GM12891 (cell line): ENCODE measurements around the gene MACROH2A1.

Experiments
- DNase-seq: peaks from one replicate; pipeline ENCODE4 v3.0.0; 2011; ENCODE audit warnings: low spot score; ENCODE audit not compliant: insufficient read length
- FAIRE-seq: peaks from 2 replicates; lab custom pipeline; 2011; peaks lifted over from hg19 to GRCh38; lab: Jason Lieb, UNC
- PAX5 ChIP-seq: IDR thresholded peaks from 2 replicates; pipeline ENCODE4 v1.6.1; 2011; ENCODE audit warnings: low read length, moderate library complexity, mild to moderate bottlenecking; ENCODE audit not compliant: insufficient read depth, severe bottlenecking
- POLR2A ChIP-seq: IDR thresholded peaks from 2 replicates; pipeline ENCODE4 v1.6.1; 2011; ENCODE audit warnings: low read depth, low read length, control low read depth
- POLR2AphosphoS5 ChIP-seq: IDR thresholded peaks from 2 replicates; pipeline ENCODE4 v1.6.1; 2011; ENCODE audit warnings: low read depth, low read length, control low read depth
- POU2F2 ChIP-seq: IDR thresholded peaks from 2 replicates; pipeline ENCODE4 v1.6.1; 2011; ENCODE audit warnings: low read depth, mild to moderate bottlenecking, control low read depth, low read length, moderate library complexity
- SPI1 ChIP-seq: IDR thresholded peaks from 2 replicates; pipeline ENCODE4 v1.6.1; 2011; ENCODE audit warnings: low read depth, low read length, control low read depth
- TAF1 ChIP-seq: IDR thresholded peaks from 2 replicates; pipeline ENCODE4 v1.6.1; 2011; ENCODE audit warnings: low read depth, low read length, control low read depth

The MACROH2A1 gene

DNA sequence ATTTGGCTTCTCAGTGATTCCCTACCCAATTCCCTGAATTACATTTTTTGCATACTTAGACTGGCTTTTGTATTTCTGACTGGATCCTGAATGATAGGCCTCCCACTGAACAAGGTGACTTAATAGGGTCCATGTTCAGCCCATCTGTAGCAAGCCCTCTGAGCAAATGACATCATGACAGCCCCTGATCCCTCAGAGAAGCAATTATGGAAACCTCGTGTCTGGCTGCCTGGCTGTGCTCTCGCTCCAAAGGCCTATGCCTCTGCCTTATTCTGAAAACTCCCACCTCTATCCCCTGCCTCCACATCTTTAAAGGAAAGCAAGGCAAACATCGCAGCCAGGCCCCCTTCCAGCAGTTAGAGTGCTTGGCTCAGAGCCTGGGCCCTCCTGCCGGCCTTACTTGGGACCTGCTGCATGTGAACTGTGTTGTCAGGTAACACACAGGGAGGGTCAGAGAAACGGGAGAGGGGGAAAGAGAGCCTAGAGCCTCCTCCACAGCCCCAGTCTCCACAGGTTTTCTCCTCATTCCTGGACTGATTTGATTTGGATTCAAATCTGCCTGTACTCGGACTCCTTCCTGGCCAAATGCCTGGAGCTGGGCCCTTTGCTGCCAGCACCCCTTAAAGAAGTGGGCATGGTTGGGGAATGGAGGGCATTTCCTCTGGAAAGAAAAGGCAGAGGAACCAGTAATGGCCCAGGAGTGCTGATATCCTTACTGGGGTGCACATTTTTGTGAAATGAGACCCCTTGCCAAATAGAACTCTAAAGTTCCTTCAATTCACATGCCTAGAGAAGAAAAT is 44.3 kb upstream of the MACROH2A1 start:
- no peak for FAIRE-seq
- DNase-seq, result no peak
- no peak for TF ChIP-seq PAX5
- TF ChIP-seq POLR2AphosphoS5, result no peak

- FAIRE-seq (no peak), DNase-seq (no peak)
- TF ChIP-seq SPI1 (no peak), TAF1 (no peak), POU2F2 (no peak), POLR2A (no peak), PAX5 (no peak), POLR2AphosphoS5 (no peak)
Measured at GRCh38 chr5:135442431-135443160, 43.6 kb upstream of the MACROH2A1 start.

DNA sequence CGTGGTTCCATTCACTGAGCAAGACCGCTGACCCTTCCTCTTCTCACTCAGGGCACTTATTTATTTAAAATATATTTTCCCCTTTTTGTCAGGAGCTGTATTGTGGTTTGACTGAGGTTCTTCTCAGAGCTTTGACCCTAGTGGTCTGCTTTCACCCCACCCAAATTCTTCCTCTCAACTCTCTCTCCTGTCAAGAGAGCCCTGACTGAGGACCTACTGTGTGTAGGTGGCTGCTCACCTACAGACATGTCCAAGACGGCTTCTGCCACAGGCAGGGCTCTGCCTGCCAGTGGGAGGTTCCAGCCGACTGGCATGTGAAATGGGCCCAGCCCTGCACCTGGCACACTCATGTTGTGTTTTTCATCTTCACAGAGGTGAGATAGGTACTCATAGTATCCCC is 42.9 kb upstream of the MACROH2A1 start:
- TF ChIP-seq POLR2AphosphoS5, result no peak
- TF ChIP-seq TAF1, result no peak
- DNase-seq, result no peak
- no peak for FAIRE-seq

DNA sequence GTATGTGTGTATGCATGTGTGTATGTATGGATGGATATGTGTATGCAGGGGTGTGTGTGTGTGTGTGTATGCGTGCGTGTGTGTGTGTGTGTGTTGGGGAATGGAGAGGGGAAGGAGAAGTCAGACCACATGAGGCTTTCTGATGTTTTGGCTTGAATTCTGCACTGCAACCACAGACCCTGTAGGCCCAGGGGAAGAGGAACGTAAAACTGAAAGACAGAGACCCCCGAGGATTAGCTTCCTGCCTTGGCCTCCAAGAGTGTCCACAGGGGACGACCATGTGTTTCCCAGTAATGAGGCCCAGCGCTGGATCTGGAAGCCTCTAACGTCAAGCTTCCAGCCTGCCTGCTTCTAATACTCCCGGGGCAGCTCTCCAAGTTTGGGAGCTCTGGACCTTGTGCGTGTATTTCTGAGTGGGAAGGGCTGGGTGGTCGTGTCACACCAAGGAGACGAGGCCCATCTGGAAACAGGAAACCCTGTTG is 42.4 kb upstream of the MACROH2A1 start:
- no peak for TF ChIP-seq POU2F2
- no peak for TF ChIP-seq PAX5
- no peak for TF ChIP-seq POLR2A
- no peak for TF ChIP-seq POLR2AphosphoS5
- TF ChIP-seq SPI1, result no peak
- no peak for TF ChIP-seq TAF1
- FAIRE-seq (no peak), DNase-seq (no peak)

DNA sequence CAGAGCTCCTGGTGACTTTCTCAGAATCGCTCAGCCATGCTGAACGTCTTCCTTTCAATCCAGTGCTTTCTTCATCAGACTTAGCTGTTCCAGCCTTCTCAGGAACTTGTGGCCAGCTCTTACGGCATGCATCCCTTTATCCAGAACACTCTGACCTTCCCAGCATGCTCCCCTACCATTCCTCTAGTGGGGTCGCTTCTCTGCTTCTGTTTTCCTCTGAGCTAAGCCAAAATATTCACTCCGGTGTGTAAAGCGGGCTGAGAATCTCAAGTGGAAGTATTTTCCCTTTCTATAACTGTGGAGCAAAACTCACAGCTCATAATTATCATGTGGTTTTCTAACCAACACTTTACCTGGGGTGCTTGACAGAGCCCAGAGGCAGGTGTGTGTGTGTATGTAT is 41.9 kb upstream of the MACROH2A1 start:
- TF ChIP-seq PAX5 (no peak), POU2F2 (no peak), POLR2A (no peak), SPI1 (no peak), POLR2AphosphoS5 (no peak), TAF1 (no peak)
- FAIRE-seq (no peak), DNase-seq (no peak)

- no peak for DNase-seq
- FAIRE-seq, result no peak
- TF ChIP-seq SPI1 (no peak), POLR2A (no peak), POLR2AphosphoS5 (no peak), TAF1 (no peak), POU2F2 (no peak), PAX5 (no peak)
Measured at GRCh38 chr5:135439231-135440205, 40.5 kb upstream of the MACROH2A1 start.

DNA sequence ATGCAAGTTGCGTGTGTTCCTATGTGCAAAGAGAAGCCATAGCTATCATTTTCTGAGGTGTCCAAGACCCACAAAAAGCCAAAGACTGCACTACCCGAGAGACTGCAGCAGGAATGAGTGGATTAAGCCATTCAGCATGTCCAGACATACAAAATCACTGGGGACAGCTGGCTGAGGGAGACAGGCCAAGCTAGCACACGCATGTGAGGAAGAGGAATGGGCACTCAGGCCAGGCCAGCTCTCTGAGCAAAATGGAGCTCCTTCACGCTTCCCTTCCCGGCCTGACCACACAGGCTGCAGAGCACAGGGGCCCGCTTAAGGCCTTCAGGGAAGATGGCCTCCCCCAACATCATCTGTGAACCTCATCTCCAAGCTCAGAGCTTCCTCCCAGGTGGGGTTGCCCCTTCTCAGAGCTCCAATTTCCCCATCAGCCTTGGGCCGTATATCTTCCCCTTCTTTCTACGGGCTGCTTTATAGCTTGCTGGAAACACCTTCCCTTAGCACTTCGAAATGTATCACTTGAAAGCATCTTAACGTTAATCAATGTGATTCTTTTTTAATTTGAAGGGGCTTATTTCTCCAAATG is 39.7 kb upstream of the MACROH2A1 start:
- no peak for TF ChIP-seq POLR2A
- TF ChIP-seq SPI1, result no peak
- no peak for TF ChIP-seq POLR2AphosphoS5
- TF ChIP-seq PAX5, result no peak
- no peak for TF ChIP-seq POU2F2
- no peak for TF ChIP-seq TAF1
- FAIRE-seq (no peak), DNase-seq (no peak)

DNA sequence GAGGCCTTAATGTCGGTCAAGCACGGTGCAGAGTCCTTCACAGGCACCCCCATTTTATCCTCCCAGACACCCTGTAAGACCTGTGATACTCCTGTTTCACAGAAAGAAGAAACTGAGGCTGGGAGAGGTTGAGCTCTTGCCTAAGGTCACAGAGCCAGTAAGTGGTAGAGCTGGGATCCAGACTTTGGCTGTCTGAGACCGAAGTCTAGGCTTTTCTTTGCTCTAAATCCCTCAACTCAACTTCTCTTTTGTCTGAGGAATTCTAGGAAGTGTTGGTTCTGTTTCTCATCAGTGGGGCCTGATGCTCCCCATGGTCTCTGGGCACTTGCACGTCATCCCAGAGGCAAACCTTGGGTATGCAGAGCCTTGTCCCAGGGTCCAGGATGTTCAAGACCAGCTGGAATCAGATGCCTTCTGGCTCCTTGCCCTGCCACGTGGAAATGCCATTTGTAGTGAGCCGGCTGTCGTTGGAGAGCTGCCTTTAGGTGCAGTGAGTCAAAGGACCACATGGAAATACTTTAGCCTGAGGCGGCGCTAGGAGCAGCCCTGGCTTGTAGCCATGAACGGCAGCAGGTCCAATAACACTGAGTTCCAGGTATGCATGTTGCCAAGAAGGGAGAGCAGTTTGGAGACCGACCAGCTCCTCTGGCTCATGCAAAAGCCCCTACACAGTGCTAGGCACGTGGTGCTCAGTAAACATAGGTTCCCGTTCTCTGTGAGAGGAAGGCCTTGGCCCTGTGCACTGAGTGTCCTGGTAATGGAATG is 38.9 kb upstream of the MACROH2A1 start:
- no peak for TF ChIP-seq POLR2A
- no peak for TF ChIP-seq TAF1
- TF ChIP-seq SPI1, result no peak
- TF ChIP-seq POU2F2, result no peak
- TF ChIP-seq PAX5, result no peak
- TF ChIP-seq POLR2AphosphoS5, result no peak
- FAIRE-seq (no peak), DNase-seq (no peak)
